ENCODE results near the gene CLEC7A.

DNA sequence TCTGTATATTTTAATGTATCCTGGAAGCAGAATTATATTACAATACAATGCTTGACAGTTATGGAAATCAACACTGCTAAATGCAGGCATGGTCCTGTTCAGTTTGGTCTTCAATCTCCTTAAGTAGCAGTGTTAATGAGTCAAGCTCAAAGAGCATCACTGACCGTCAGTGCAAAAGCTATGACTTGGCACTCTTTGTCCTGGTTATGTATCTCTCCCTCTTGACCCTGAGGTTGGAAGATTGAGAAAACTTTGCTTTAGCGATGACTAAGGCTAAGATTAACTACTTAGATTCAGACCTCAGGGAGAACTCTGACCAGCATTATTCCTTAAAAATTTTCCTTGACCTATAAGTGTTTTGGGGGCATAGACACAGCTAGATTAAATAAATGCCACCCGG, 10.9 kb downstream of the CLEC7A start:
- TF ChIP-seq, protein P1, sequence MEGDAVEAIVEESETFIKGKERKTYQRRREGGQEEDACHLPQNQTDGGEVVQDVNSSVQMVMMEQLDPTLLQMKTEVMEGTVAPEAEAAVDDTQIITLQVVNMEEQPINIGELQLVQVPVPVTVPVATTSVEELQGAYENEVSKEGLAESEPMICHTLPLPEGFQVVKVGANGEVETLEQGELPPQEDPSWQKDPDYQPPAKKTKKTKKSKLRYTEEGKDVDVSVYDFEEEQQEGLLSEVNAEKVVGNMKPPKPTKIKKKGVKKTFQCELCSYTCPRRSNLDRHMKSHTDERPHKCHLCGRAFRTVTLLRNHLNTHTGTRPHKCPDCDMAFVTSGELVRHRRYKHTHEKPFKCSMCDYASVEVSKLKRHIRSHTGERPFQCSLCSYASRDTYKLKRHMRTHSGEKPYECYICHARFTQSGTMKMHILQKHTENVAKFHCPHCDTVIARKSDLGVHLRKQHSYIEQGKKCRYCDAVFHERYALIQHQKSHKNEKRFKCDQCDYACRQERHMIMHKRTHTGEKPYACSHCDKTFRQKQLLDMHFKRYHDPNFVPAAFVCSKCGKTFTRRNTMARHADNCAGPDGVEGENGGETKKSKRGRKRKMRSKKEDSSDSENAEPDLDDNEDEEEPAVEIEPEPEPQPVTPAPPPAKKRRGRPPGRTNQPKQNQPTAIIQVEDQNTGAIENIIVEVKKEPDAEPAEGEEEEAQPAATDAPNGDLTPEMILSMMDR (IDR thresholded peaks at IDR 0.05), result no peak
- TF ChIP-seq POLR2AphosphoS5 (IDR thresholded peaks at IDR 0.05), result no peak
- no peak for TF ChIP-seq POLR2A (IDR thresholded peaks at IDR 0.05)

All from prostate gland (tissue), 2 donors.